ENCODE measurements around the gene MEP1A.
"Not testable (repeated sequence)": the region's sequence is repeated elsewhere in the genome, so short reads cannot be mapped to it uniquely, and the experiment has no call there.

MEP1A gene

GRCh38 chr6:46816626-46817025, 23.4 kb downstream of the MEP1A start:
- H3K27ac ChIP-seq = no peak overlapping the region
- TF ChIP-seq ZFX (IDR thresholded peaks at IDR 0.05; ENCODE audit: borderline replicate concordance) (no peak), CTCF (IDR thresholded peaks at IDR 0.05) (no peak)

GRCh38 chr6:46819561-46819960, 26.4 kb downstream of the MEP1A start:
- TF ChIP-seq CTCF (IDR thresholded peaks at IDR 0.05) = no peak
- TF ChIP-seq ZFX (IDR thresholded peaks at IDR 0.05; ENCODE audit: borderline replicate concordance) = no peak
- no peak overlapping the region for H3K27ac ChIP-seq

- peak overlapping the region; percentile 92 for H3K27ac ChIP-seq
- TF ChIP-seq CTCF (IDR thresholded peaks at IDR 0.05) = no peak
- no peak for TF ChIP-seq ZFX (IDR thresholded peaks at IDR 0.05; ENCODE audit: borderline replicate concordance)
Observed at GRCh38 chr6:46821458-46821881, 28.3 kb downstream of the MEP1A start.

DNA sequence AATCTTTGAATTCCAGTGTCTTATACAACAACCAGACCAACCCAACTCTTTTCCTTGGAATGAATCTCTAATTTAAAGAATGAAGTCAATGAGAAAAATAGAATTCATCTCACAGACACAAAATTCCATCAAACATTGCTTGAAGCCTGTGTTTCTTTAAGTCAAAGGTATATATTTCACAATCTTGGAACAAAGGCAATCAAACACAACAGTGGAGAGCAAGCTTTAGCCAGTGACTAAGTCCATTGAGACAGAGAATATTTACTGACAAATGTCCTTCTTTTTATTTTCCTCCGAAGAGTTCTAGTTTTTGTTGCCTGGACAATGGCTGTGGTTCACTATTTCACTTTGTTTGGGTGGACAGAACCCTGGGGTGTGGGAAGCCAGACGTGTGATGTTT, 35.8 kb downstream of the MEP1A start:
- H3K27ac ChIP-seq = no peak overlapping the region
- TF ChIP-seq CTCF (IDR thresholded peaks at IDR 0.05) (no peak), ZFX (IDR thresholded peaks at IDR 0.05; ENCODE audit: borderline replicate concordance) (no peak)

- no peak for TF ChIP-seq ZFX (IDR thresholded peaks at IDR 0.05; ENCODE audit: borderline replicate concordance)
- TF ChIP-seq CTCF (IDR thresholded peaks at IDR 0.05) = no peak
- H3K27ac ChIP-seq = no peak overlapping the region
Observed at GRCh38 chr6:46832816-46833215, 39.6 kb downstream of the MEP1A start.

DNA sequence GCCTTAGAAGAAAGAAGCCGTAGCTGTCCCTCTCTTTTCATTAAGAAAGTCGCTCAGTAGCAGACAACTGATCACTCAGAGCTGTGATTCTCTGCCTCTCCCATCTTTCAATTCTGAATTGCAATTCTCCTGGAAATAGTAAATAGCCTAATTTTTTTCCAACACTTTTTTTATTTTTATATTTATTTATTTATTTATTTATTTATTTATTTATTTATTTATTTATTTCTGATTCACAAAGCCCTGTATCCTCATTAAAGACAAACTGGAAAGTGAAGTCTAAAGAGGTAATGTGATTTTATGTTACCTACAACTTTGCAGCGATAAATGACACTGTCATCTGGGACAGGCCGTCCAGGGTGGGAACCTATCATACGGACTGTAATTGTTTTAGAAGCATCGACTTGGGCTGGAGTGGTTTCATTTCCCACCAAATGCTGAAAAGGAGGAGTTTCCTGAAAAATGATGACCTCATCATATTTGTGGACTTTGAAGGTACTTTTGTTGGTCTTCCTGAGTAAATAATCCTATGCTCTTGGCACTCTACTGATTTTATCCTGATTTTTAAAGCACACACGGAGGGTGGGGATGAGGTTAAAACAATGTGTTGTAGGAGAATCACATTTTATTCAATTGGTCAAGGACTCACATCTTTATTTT, 41.2 kb downstream of the MEP1A start:
- not testable (repeated sequence) for H3K27ac ChIP-seq

- H3K27ac ChIP-seq = not testable (repeated sequence)
Observed at GRCh38 chr6:46834991-46835390, 41.8 kb downstream of the MEP1A start.

- no peak overlapping the region for H3K27ac ChIP-seq
- no peak for TF ChIP-seq ZFX (IDR thresholded peaks at IDR 0.05; ENCODE audit: borderline replicate concordance)
- no peak for TF ChIP-seq CTCF (IDR thresholded peaks at IDR 0.05)
Observed at GRCh38 chr6:46838033-46838432, 44.8 kb downstream of the MEP1A start.

DNA sequence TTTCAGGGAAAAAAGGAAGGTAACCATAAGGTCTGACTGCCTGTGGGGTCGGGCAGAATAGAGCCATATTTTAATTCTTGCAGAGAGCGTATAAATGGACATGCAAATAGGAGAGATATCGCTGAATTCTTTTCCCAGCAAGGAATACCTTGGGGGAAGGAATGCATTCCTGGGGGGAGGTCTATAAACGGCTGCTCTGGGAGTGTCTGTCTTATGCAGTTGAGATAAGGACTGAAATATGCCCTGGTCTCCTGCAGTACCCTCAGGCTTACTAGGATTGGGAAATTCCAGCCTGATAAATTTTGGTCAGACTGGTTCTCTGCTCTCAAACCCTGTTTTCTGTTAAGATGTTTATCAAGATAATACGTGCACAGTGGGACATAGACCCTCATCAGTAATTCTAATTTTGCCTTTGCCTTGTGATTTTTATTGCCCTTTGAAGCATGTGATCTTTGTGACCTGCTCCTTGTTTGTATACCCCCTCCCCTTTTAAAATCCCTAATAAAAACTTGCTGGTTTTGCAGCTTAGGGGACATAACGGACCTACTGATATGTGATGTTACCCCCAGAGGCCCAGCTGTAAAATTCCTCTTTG, 49.2 kb downstream of the MEP1A start:
- H3K27ac ChIP-seq = not testable (repeated sequence)
